Mesothelial cell of epicardium (in vitro differentiated cells): Measurements from ENCODE around the gene ITPA. TPM values are rescaled to one million over a fixed set of nuclear protein-coding genes. Genes with fewer than 3 reads are reported as not detected.
A peak's percentile ranks its signal among the peaks of the same experiment; 100 is the strongest.

Source experiments
- DNase-seq, 2 experiments: peaks; one replicate each; pipeline ENCODE4 v3.0.0; 2021; ENCODE audit warnings: low spot score in 2 of 2; ENCODE audit not compliant: unreplicated experiment in 2 of 2
- H3K27ac Mint-ChIP-seq: 2 replicates; pipeline ENCODE4 v1.8.0; 2021; ENCODE audit warnings: mixed read lengths
- H3K27me3 Mint-ChIP-seq: 2 replicates; pipeline ENCODE4 v1.8.0; 2021; ENCODE audit warnings: low read depth, mixed read lengths
- H3K36me3 Mint-ChIP-seq: 2 replicates; pipeline ENCODE4 v1.8.0; 2021; ENCODE audit warnings: mixed read lengths
- H3K4me1 Mint-ChIP-seq: 2 replicates; pipeline ENCODE4 v1.8.0; 2021; ENCODE audit warnings: mixed read lengths
- H3K4me3 Mint-ChIP-seq: 2 replicates; pipeline ENCODE4 v1.8.0; 2021; ENCODE audit warnings: mild to moderate bottlenecking, moderate library complexity, mixed read lengths
- H3K9me3 Mint-ChIP-seq: 2 replicates; pipeline ENCODE4 v1.8.0; 2021; ENCODE audit warnings: mixed read lengths
- CTCF ChIP-seq: fragments of 200-600 bp; sonication (generic); IDR thresholded peaks from one replicate; pipeline ENCODE4 v1.5.0; 2021; ENCODE audit warnings: antibody characterized with exemption; ENCODE audit not compliant: unreplicated experiment
- total RNA-seq: library from RNA; stranded (reverse); gene quantifications from 3 replicates; pipeline ENCODE4 v1.2.1, GENCODE V29; 2021

Gene ITPA
- 54.7 to 59.3 TPM (median 57.6 TPM) in 3 replicates for total RNA-seq

DNA sequence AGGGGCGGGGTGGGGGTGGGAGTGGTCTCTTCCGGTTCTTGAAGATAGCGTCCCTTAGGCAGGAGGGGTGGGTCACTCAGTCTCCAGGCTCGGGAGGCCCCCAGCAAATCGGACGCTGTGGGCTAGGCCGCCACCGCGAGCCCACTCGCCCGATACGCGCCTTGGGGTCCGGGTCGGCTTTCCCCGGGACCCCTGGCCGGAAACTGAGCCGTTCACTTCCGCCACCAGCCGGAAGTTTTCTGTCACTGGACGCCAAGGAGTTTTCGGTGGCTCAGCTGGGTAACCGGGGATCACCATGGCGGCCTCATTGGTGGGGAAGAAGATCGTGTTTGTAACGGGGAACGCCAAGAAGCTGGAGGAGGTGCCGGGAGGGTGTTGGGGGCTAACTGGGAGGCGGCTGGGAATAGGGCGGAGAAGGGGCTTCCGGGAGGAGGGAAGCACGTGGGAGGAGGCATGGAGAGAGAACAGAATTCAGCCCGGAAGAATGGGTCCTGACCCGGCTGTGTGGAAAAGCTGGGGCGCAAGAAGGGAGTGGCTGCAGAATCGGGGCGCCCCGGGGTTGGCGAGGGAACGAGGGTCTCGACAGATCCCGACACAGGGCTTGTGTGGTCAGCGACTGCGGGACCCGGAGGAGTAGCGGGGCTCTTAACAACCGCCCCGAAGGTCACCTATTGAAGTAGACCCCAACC is at the start of gene ITPA:
ITPA (plus strand) TSS at position 242 of the 689 bp plus-strand sequence; CDS start at position 296, 54 bp downstream.
- H3K36me3 Mint-ChIP-seq = peaks cover 10% of the 10 kb centered on the region
- TF ChIP-seq CTCF = no peak
- H3K9me3 Mint-ChIP-seq = no peaks in the 10 kb centered on the region
- H3K27ac Mint-ChIP-seq = peak within 1 kb of the TSS; percentile 94
- H3K4me1 Mint-ChIP-seq = peaks cover 18% of the 10 kb centered on the region
- no peaks in the 10 kb centered on the region for H3K27me3 Mint-ChIP-seq
- H3K4me3 Mint-ChIP-seq = peak within 1 kb of the TSS; percentile 95
- DNase-seq = peak in 1 of 2 experiments; percentile 56

- TF ChIP-seq CTCF = no peak
- Mint-ChIP-seq H3K9me3 (no peaks in the 10 kb centered on the region), H3K27ac (no peak overlapping the region), H3K4me1 (peaks cover 27% of the 10 kb centered on the region), H3K4me3 (peak overlapping the region; percentile 20), H3K36me3 (peaks cover 2% of the 10 kb centered on the region), H3K27me3 (no peaks in the 10 kb centered on the region)
- DNase-seq = no peak
These were observed 48.9 kb upstream of the ITPA start for GRCh38 chr20:3160418-3160817.

DNA sequence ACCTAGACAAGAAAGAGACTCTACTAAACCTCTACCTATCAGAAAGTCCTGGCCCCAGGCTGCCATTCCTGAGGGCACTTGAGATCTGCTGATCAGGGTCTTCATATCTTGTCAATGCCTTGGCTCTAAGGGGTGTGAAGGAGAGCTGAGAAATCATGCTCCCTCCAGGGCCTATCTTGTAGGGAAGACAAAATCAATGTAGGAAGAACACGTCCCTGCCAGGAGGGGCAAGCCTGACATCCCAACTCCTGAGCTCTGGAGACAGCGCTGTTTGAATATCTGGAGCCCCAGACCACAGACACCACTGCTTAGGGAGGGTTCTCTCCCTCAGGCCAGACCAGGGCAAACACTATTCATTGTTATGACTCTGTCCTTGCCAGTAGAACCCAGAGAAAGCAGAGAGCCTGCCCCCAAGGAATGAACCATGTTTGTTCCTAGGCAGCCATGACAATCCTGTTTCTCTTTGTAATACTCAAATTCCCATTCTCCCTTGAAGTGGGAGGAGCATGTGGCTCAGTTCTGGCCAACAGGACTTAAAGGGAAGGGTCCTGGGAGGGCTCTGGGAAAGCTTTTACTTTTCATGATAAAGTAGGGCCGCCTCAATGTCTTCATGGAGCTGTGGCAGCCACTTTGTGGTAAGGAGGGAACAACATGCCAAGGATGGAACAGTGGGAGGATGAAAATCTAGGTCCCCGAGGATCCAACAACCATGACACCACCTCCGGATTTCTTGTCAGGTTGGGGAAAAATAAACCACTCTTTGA is 47.8 kb upstream of the ITPA start:
- H3K36me3 Mint-ChIP-seq = peaks cover 2% of the 10 kb centered on the region
- H3K4me3 Mint-ChIP-seq = peak overlapping the region; percentile 31
- no peaks in the 10 kb centered on the region for H3K9me3 Mint-ChIP-seq
- no peak for TF ChIP-seq CTCF
- DNase-seq = no peak
- H3K27me3 Mint-ChIP-seq = no peaks in the 10 kb centered on the region
- peak overlapping the region; percentile 12 for H3K27ac Mint-ChIP-seq
- peaks cover 25% of the 10 kb centered on the region for H3K4me1 Mint-ChIP-seq

- no peaks in the 10 kb centered on the region for H3K27me3 Mint-ChIP-seq
- H3K27ac Mint-ChIP-seq = no peak overlapping the region
- DNase-seq = no peak
- H3K36me3 Mint-ChIP-seq = no peaks in the 10 kb centered on the region
- H3K4me3 Mint-ChIP-seq = no peak overlapping the region
- peaks cover 20% of the 10 kb centered on the region for H3K4me1 Mint-ChIP-seq
- TF ChIP-seq CTCF = no peak
- no peaks in the 10 kb centered on the region for H3K9me3 Mint-ChIP-seq
These were observed 47.2 kb upstream of the ITPA start for GRCh38 chr20:3162080-3162611.

GRCh38 chr20:3163099-3164042 is 45.9 kb upstream of the ITPA start:
- Mint-ChIP-seq H3K27ac (no peak overlapping the region), H3K36me3 (no peaks in the 10 kb centered on the region), H3K4me3 (no peak overlapping the region), H3K4me1 (peaks cover 10% of the 10 kb centered on the region), H3K27me3 (peaks cover under 1% of the 10 kb centered on the region), H3K9me3 (no peaks in the 10 kb centered on the region)
- no peak for TF ChIP-seq CTCF
- DNase-seq = no peak
